ENCODE results near the gene RIPK3. TPM values are rescaled to one million over a fixed set of nuclear protein-coding genes. Genes with fewer than 3 reads are reported as not detected.

Gene RIPK3
- total RNA-seq, 1 experiment from 2014 or later, result 0.35 TPM

- Mint-ChIP-seq H3K27me3 (ENCODE audit: low read depth) (peaks cover 86% of the 10 kb centered on the region), H3K27ac (no peak overlapping the region), H3K9me3 (no peaks in the 10 kb centered on the region), H3K4me3 (no peak overlapping the region), H3K36me3 (ENCODE audit: insufficient read depth in 1 of 3, low read depth in 3 of 3) (no peaks in the 10 kb centered on the region), H3K4me1 (peaks cover 0 to 6% of the 10 kb centered on the region in 2 experiments; a peak in 2 of 4 replicates)
- no peak for TF ChIP-seq CTCF (conservative IDR thresholded peaks at IDR 0.05)
- H3K27ac ChIP-seq (ENCODE audit: insufficient read length, low read depth, low read length), result no peak overlapping the region
- no peak overlapping the region for H3T11ph ChIP-seq (ENCODE audit: low read length)
- no peak overlapping the region for H3K56ac ChIP-seq (ENCODE audit: insufficient read length, low read depth, low read length)
- no peak overlapping the region for H3K18ac ChIP-seq (ENCODE audit: insufficient read length, low read depth, low read length)
- H2AK5ac ChIP-seq (ENCODE audit: insufficient read length, low read length), result no peak overlapping the region
- H4K8ac ChIP-seq (replicated peaks; ENCODE audit: insufficient read length, low read depth, low read length), result no peak overlapping the region
- H3K9ac ChIP-seq (ENCODE audit: extremely low read depth, insufficient read length, low read length), result no peak overlapping the region
- no peak overlapping the region for H4K5ac ChIP-seq (ENCODE audit: insufficient read length, low read depth, low read length)
- H3K4ac ChIP-seq (ENCODE audit: low read depth, low read length), result no peak overlapping the region
- no peak overlapping the region for H2BK20ac ChIP-seq (ENCODE audit: low read depth, low read length, poor library complexity, severe bottlenecking)
- no peaks in the 10 kb centered on the region for H3K9me3 ChIP-seq (ENCODE audit: control insufficient read depth, low read depth, low read length)
- H3K79me2 ChIP-seq (ENCODE audit: insufficient read depth, low read length), result no peaks in the 10 kb centered on the region
- H4K20me1 ChIP-seq (ENCODE audit: control insufficient read depth, insufficient read depth, insufficient read length), result no peaks in the 10 kb centered on the region
- H3K4me1 ChIP-seq (ENCODE audit: insufficient read depth, low read length), result no peaks in the 10 kb centered on the region
- no peak overlapping the region for H4K91ac ChIP-seq (ENCODE audit: insufficient read length, low read depth, low read length)
- DNase-seq, result no peak
- no peak overlapping the region for H2BK120ac ChIP-seq (ENCODE audit: low read depth, low read length, poor library complexity, severe bottlenecking)
- H2BK12ac ChIP-seq (ENCODE audit: insufficient read length, low read depth, low read length), result no peak overlapping the region
- WGBS (ENCODE audit: extremely low coverage, insufficient read length, low lambda C conversion rate), result no CpG with 5 or more reads among the region's 2 CpGs
- H3K14ac ChIP-seq (ENCODE audit: insufficient read depth, low read length), result no peak overlapping the region
- no peak overlapping the region for H3K23ac ChIP-seq (ENCODE audit: insufficient read length, low read depth, low read length)
- H3K79me1 ChIP-seq (ENCODE audit: insufficient read depth, low read depth, low read length, poor library complexity, severe bottlenecking), result no peaks in the 10 kb centered on the region
- no peak overlapping the region for H2AFZ ChIP-seq (ENCODE audit: low read length)
- no peak overlapping the region for H3K4me2 ChIP-seq (ENCODE audit: insufficient read depth, insufficient read length, low read length)
- H2BK15ac ChIP-seq (ENCODE audit: low read depth, low read length), result no peak overlapping the region
- no peaks in the 10 kb centered on the region for H3K23me2 ChIP-seq (ENCODE audit: insufficient read length, low read depth, low read length, poor library complexity, severe bottlenecking)
- no peaks in the 10 kb centered on the region; the same call in 1 of the 2 replicates for H3K27me3 ChIP-seq (ENCODE audit: insufficient read depth, low read length)
- H2BK5ac ChIP-seq (ENCODE audit: insufficient read length, low read length), result no peak overlapping the region
Observed at GRCh38 chr14:24348186-24348585, 8.4 kb upstream of the RIPK3 start.
